IPS-NIHi7 (cell line): ENCODE results near the gene DCTPP1.

ENCODE experiments used
- DNase-seq: peaks from one replicate; pipeline ENCODE4 v3.0.0; 2012; ENCODE audit warnings: mixed read lengths; ENCODE audit errors: extremely low spot score

Gene DCTPP1

DNA sequence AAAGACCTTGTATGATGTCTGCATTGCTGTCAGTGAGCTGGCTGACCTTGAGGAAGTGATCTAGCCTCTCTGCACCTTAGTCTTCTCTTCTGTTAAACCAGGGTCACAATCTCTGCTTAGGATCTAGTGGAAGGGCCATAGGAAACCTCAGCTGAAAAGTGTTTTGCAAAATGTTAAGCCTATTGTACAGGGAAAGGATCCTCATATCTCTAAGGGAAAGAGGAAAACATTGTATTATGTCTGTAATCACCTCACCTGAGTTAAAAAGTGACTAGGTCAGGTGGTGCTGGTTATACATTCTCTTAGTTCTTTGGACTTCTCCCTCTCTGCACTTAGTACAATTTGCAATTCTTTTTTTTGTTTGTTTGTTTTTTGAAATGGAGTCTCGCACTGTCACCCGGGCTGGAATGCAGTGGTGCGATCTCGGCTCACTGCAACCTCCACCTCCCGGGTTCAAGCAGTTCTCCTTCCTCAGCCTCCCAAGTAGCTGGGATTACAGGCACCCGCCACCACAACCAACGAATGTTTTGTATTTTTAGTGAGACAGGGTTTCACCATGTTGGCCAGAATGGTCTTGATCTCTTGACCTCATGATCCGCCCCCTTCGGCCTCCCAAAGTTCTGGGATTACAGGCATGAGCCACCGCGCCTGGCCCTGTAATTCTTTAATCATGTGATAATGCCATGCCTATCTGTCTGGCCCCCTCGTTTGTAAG lies 17.8 kb upstream of the DCTPP1 start:
- DNase-seq, result no peak

- DNase-seq, result no peak
Measured at GRCh38 chr16:30446203-30446595, 16.4 kb upstream of the DCTPP1 start.

DNA sequence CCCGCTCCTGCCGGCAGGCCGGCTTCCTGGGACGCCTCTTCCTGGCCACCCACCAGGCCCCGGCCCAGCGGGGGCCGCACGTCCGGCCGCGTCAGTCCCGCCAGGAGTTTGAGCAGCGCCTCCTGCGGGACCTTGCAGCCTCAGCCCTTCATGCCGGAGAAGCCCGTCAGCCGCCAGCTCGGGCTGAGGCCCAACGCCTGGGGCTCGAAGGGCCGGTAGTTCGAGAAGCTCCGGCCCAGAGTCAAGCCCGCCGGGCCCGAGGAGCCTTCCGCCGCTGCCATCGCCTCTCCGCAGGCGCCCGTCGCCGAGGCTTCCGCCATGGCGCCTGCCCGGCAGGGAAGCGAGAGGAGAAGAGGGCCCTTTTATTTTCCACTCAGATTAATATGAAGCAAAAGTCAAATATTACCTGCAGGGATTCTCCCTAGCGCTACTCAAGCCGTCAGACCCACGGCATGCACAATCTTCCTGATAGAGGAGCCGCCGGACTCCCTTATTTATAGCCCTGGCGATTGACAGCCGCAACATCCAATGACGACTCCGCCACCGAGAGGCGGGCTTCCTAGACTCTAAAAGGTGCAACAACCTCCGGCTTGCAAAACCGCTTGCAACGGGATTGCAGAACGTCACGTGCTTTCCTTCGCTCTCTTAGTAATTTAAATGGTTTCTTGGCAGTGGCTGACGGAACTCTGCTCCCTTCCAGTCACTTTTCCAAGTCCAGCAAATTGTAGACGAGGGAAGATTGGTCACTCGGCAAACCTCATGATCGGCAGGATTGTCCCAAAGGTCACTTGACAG lies 15.8 kb upstream of the DCTPP1 start, which contains the start of gene SEPHS2:
TSS of gene SEPHS2 (minus strand) at position 467 of the 795 bp plus-strand sequence. CDS start at position 320, 147 bp downstream.
- DNase-seq, result peak; percentile 92

- DNase-seq, result no peak
Measured at GRCh38 chr16:30445149-30445407, 15.2 kb upstream of the DCTPP1 start.

DNA sequence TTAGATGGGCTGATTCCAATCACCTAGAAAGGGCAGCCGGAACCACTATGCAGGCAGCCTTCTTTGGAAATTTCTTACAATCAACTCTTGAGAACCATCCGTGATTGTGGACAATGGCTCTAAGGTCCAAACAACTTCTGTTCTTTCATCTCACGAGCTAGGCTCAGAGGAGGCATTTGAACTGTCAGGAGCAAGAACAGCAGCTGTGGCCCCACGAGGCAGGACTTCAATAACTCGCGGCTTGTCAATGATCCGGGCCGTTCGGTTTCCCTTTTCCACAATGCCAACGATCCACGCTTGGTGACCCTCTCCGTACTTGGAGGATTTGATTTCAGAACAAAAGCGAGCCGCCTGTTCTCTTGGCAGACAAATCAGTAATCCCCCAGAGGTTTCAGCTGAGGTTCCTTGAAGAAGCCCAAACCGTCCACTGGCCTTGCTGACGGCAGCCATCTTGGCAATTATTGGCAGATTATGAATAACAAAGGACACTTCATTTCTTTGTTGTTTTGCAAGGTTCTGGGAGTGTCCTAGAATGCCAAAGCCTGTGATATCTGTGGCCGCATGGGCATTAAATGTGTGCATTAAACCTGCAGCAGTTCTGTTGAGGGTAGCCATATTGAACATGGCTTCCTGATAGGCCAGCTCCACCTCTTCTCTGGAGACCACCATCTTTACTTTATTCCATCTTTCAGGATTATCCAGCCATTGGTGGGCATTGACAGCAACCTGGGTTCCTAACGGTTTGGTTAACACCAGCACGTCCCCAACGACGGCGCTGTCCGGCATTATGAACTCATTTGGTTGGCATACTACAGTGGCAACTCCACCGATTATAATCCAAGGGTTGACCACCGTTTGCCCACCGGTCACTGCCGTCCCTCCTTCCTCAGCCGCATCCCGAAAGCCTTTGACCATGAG lies 14.7 kb upstream of the DCTPP1 start:
- no peak for DNase-seq

- no peak for DNase-seq
Measured at GRCh38 chr16:30443631-30444030, 13.8 kb upstream of the DCTPP1 start.

DNA sequence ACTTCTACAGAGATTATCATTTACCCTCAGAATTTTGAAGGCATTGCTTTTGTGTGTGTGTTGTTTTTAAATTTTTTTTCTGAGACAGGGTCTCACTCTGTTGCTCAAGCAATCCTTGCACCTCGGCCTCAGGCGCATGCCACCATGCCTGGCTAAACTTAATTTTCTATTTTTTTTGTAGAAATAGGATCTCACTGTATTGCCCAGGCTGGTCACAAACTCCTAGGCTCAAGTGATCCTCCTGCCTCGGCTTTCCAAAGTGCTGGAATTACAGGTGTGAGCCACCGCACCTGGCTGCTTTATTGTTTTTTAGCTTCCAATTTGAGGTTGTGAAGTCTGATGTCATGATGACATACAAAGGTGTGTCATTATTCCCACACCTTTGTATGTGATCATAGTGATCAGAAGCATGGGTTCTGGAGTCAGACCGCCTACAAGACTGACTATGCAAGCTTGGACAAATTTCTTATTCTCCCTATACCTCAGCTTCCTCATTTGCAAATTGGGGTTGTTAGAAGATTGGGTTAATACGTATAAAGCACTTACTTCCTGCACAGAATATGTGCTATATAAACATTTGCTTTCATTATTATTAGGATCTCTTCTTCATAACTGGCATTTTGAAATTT lies 10.0 kb upstream of the DCTPP1 start:
- no peak for DNase-seq

DNA sequence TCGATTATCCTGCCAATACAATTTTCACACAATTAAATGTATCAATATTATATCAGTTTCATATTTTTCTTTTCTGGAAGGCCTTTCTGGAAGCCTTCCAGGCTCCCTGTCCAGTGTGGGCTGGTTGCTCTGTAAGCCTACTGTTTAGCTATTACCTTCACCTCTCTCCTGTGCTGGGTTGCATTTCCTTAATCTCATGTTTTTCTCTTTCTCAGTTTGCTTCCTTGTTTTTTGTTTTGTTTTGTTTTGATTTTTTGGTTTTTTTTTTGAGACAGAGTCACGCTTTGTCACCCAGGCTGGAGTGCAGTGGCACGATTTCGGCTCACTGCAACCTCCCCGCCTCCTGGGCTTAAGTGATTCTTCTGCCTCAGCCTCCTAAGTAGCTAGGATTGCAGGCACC lies 9.0 kb upstream of the DCTPP1 start:
- DNase-seq, result no peak

GRCh38 chr16:30437511-30438046 lies 7.7 kb upstream of the DCTPP1 start:
- no peak for DNase-seq

DNA sequence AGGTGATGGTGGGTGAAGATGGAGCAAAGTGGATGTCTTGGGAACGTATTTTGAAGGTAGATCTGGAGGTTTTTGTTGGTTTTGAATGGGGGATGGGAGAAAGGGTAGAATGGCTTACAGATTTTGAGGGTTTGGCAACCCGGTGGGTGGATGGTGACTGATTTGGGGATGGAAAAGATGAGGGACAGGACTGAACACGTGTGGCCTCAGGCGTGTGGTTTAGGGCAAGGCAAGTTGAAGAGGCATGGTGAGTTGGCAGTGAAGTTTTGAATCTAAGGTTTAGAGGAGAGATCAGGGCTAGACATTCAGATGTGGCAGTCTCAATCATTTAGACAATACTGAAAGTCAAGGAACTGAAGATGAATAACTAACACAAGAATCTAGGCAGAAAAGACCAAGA lies 5.0 kb upstream of the DCTPP1 start:
- no peak for DNase-seq

GRCh38 chr16:30430428-30430970 lies 669 bp upstream of the DCTPP1 start:
- DNase-seq, result peak; percentile 52

DNA sequence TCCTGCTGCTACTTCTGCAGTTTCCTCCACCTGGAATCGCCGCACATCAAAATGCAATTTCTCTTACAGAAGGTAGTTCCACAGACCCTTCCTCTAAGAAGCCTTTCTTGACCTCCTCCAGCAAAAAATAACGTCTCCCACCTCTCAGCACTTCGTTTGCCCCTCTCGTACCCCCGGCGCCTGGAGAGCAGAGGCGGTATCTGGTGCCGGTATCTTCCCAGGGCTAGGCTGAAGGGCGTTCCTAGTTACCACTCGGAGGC lies 482 bp downstream of the DCTPP1 start:
- DNase-seq, result peak; percentile 48

GRCh38 chr16:30428055-30428454 lies 1.8 kb downstream of the DCTPP1 start:
- DNase-seq, result no peak

- no peak for DNase-seq
Measured at GRCh38 chr16:30421010-30421409, 8.8 kb downstream of the DCTPP1 start.

DNA sequence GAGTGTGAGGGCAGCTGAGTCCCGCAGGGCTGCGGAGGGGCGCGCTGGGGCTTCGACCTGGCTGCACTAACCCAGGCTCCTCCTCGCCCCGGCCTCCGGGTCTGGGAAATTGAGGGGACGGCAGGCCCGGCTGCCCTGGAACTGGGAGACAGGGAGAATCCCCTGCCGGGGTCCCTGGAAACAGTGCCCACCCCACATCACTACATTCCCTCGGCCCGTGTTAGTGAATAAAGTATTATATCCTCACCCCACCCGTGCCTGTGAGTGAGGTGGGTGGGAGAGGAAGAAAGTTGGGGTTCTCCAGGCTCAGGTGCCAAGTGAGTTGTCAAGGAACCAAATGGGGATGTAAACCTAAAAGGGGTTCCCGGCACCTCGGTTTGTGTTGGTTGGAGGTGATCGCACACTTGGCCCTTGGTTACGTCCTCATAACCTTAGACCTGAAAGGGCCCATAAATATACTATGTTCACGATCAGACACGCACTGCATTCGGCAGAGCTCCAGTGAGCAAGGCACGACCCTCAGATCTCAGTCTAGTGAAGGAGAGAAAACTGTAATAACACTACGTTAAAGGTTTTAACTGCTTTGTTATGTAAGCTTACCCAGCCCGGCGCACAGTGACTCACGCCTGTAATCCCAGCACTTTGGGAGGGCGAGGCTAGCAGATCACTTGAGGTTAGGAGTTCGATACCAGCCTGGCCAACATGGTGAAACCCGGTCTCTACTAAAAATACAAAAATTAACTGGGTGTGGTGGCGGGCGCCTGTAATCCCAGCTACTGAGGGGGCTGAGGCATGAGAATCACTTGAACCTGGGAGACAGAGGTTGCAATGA lies 11.3 kb downstream of the DCTPP1 start:
- DNase-seq, result no peak

- DNase-seq, result peak; percentile 84
Measured at GRCh38 chr16:30417529-30418349, 12.1 kb downstream of the DCTPP1 start.

DNA sequence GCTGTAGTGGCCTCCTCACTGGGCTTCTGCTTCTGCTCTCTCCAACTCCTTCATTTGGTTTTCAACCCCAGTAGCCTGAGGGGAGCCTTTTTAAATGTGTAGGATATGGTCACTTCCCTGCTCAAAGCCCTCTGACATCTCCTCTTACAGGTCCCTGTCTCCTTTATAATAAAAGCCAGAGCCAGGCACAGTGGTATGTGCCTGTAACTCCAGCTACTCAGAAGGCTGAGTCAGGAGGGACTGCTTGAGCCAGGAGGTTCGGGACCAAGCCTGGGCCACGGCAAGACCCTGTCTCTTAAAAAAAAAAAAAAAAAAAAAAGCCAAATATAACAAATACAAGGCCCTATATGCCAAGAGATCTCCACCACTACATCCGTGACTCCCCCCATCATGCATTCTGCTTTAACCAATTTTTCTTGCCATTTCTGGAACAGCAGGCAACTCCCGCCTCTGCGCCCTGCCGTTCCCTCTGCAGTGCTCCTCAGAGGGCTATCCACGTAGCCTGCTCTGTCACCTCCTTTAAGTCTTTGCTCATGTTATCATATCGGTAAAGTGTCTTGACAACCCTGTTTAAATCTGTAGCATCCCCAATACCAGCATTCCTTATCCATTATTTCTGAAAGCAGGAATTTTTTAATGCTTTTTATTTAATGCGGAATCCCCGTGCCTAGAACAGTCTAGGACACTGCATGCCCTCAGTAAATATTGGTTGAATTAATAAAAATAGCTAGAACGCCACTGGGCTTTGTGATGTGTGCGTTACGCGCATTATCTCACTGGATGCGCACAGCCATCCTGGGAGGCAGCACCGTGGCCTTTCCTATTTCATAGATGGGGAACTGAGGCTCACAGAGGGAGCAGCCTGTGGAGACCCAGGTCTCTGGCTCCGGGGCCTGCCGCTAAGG lies 13.0 kb downstream of the DCTPP1 start:
- DNase-seq, result peak; percentile 12

GRCh38 chr16:30416047-30416603 lies 13.7 kb downstream of the DCTPP1 start:
- DNase-seq, result no peak
